Hematopoietic multipotent progenitor cell treated with erythropoietin and hydrocortisone succinate and interleukin-3 and kit ligand, for 4 days (in vitro differentiated cells): ENCODE measurements around the gene PEAK3.

Source experiments
- DNase-seq: peaks from one replicate; pipeline ENCODE4 v3.0.0-alpha.2; 2015

The PEAK3 gene, protein sequence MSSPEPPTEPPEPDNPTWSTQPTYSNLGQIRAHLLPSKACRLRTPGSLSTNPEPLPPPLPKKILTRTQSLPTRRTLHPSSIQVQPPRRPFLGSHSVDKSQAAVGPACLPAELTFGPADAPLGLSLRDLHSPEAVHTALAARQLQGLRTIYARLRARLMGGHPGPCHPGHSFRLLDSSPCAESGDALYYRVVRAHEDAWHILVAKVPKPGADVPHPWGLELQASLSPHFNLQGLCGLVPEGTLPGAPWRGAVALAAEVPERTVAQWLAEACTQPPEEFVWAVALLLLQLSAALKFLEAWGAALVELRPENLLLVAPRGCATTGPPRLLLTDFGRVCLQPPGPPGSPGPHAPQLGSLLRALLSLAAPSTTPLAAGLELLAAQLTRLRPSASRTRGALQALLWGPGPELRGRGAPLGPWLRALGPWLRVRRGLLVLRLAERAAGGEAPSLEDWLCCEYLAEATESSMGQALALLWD

GRCh38 chr19:2282062-2282861 lies at the start of gene PEAK3:
PEAK3 (minus strand) TSS chr19:2282175; CDS start chr19:2280931, 1,244 bp downstream.
- DNase-seq: peak; percentile 89

DNA sequence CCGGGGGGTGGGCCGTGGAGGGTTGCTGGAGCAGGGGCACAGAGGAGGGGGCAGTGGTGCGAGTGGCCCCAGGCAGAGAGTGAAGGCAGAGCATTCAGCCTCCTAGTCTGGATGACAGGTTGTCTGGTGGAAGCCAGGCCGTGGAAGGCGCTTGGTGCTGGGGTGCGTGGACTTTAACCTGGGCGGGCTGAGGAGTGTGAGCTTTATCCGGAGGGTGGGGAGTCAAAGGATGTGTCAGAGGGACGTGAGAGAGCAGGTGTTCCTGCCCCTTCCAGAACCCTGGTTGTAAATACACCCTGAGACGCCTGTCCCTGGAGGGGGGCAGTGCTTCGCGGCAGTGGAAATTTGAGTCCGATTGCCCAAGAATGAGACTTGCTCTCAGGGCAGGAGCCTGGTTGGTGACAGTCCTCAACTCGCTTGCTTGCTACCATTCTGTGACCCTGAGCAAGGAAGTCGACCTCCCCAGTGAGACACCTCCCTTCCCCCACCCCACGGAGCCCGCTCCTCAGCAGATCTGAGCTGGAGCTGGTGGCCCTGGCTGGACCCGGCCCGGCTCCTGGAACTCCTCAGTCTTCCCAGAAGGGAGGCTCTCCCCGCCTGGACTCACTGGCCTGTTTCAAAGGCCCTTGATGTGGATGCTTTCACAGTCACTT lies 48.8 kb upstream of the PEAK3 start:
- no peak for DNase-seq

GRCh38 chr19:2330255-2330631 lies 48.3 kb upstream of the PEAK3 start:
- no peak for DNase-seq

- no peak for DNase-seq
These were observed 47.5 kb upstream of the PEAK3 start for GRCh38 chr19:2329501-2329916.

GRCh38 chr19:2329149-2329478 lies 47.1 kb upstream of the PEAK3 start:
- DNase-seq: no peak

GRCh38 chr19:2328401-2329148 lies 46.6 kb upstream of the PEAK3 start, which contains the start of the genes LSM7 and SPPL2B:
LSM7 (minus strand) TSS chr19:2328586; CDS start chr19:2328566, 20 bp downstream.
SPPL2B (plus strand) TSS chr19:2328684; CDS start chr19:2328710, 26 bp downstream.
- peak; percentile 97 for DNase-seq

- peak; percentile 93 for DNase-seq
These were observed 45.9 kb upstream of the PEAK3 start for GRCh38 chr19:2327773-2328400.

DNA sequence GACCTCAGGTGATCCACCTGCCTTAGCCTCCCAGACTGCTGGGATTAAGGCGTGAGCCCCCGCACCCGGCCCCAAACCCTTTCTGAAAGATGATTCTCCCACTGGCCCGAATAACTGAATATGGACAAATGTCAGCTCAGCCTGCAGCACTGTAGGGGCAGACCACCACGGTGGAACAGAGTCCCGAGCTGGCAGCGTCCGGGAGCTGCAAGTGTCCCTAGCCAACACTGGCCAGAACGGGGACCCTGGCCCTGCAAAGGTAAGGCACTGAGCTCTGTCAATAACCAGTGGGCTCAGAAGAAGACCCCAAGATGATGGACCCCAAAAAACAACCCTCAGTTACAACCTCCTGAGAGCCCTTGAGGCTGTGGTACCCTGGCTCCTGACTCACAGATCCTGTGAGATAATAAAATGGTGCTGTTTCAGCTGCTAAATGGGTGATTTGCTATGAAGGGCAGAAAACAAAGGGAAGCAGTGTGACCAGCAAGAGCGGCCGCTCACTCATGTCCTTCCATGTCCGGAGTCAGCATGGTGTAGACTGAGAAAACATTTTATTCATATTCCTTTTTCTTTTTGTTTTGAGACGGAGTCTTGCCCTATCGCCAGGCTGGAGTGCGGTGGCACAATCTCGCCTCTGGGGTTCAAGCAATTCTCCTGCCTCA lies 44.9 kb upstream of the PEAK3 start:
- no peak for DNase-seq

- peak; percentile 85 for DNase-seq
These were observed 43.5 kb upstream of the PEAK3 start for GRCh38 chr19:2325281-2326046.

DNA sequence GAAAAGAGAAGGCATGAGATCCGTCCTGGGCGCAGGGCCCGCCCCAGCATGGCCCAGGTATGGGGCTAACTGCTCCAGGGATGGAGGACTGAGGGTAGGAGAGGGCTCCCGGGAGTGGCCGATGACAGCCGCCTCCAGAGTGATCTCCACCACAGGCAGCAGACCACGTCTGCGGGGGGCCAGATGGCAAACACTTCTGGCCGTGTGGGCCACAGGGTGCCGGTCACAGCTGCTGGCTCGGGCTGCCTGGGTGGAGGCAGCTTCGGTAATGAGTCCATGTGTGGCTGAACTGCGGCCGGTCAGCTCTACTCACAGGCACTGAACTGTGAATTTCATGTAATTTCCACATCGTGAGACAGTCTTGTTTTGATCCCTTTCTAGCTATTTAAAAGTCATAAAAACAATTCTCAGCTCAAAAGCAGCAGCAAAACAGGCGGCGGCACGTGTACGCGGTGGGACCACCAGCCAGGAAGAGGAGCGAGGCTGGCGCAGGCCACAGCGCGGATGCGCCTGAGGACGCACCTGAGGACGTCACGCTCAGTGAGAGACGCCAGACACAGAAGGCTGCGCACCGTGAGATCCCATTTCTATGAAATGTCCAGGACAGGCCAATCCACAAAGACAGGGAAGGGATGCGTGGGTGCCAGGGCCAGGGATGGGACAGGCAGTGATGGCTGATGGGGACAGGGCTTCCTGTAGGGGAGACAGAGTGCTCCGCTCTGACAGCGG lies 42.4 kb upstream of the PEAK3 start:
- no peak for DNase-seq

- no peak for DNase-seq
These were observed 41.7 kb upstream of the PEAK3 start for GRCh38 chr19:2323707-2324106.

DNA sequence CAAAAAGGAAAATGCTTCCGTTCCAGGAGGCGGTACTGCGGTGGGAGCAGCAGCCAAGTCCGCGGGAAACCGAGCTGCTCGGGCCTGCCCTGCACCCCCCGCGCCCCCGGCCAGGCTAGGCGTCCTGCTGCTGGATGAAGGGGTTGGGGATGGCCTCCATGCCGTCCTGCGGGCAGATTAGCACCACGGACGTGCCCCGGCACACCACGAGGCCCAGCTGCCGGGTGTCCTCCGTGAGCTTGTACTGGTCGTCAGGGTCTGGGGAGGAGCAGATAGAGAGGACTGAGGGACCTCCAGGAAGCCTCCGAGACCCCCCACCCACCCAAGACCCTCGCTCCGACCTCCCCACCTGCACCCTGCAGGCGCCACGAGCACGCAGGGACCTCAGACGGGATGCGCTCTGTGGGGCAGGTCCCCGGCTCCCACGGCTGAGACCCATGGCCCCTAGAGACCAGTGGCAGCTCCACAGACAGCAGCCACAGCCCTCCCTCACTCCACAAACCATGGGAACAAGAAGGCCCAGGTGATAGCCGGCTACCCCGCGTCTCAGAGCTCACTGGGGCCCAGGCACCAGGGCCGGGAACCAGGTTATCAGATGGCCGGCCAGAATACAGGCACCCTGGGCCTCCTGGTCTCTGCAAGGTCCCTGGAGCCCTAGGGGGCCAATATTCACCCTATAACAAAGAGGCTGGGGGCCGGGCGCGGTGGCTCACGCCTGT lies 39.7 kb upstream of the PEAK3 start:
- no peak for DNase-seq

- DNase-seq: no peak
These were observed 39.0 kb upstream of the PEAK3 start for GRCh38 chr19:2320939-2321338.

- no peak for DNase-seq
These were observed 38.1 kb upstream of the PEAK3 start for GRCh38 chr19:2320049-2320448.

DNA sequence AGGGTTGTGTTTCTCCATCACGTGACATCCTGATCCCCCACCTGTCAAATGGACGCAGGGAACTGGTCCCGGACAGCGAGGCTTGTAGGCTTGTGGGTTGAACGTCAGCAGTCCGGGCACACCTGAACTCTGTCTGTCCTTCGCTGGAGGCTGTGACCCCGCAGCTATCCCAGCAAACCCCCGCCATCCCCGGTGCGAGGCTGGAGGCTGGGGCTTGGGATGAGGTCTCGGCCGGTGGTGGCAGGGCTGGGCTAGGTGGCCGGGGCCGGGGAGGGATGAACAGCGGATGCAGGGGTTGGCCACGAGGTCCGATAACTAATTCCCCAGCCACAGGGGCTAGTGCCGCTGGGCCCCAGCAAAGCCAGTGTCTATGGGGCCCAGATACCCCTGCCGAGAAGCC lies 37.6 kb upstream of the PEAK3 start:
- no peak for DNase-seq

GRCh38 chr19:2318923-2319322 lies 36.9 kb upstream of the PEAK3 start:
- no peak for DNase-seq

DNA sequence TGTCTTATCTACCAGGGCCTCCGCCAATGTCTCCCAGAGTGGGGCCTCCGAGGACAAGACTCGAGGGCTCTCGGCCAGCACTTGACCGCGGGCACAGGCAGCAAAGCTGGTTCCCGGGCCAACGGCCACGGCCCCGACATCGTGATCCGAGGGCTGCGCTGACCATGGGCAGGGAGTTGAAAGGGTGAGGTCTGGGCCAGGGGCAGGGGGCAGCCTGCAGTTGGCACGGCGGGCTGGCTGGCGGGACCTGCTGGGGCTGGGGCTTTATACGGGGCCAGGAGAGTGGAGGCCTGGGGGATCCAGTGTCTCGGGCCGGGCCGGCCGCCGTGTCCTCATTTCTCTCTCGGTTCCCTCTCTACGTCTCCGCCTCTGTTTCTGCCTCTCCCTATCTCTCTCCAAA lies 35.8 kb upstream of the PEAK3 start:
- DNase-seq: peak; percentile 15

DNA sequence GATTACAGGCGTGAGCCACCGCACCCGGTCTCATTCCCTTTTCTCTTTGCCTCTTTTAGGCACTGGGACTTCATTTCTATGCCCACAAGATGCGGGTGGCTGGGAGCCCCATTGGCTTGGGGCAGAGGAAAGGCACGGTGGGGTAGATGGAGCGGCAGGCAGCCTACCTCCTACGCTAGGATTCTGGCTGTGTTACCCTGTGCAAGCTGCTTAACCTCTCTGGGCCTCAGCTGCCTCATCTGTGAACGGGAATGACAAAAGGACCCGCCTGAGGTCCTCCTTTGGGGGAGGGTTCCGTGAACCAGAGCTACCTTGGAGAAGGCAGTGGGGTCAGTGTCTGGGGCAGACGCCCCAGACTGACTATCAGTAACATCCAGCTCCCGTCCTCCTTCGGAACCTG lies 35.3 kb upstream of the PEAK3 start:
- DNase-seq: no peak

GRCh38 chr19:2315818-2316353 lies 33.9 kb upstream of the PEAK3 start:
- peak; percentile 89 for DNase-seq
